Kidney tubule cell (primary cell): Measurements from ENCODE around the gene GPR42.
A peak's percentile ranks its signal among the peaks of the same experiment; 100 is the strongest.
"Not testable (repeated sequence)": the region's sequence is repeated elsewhere in the genome, so short reads cannot be mapped to it uniquely, and the experiment has no call there.

ENCODE experiments used
- DNase-seq: peaks from one replicate; pipeline ENCODE4 v3.0.0-alpha.2; 2018; ENCODE audit warnings: low spot score

Gene GPR42

DNA sequence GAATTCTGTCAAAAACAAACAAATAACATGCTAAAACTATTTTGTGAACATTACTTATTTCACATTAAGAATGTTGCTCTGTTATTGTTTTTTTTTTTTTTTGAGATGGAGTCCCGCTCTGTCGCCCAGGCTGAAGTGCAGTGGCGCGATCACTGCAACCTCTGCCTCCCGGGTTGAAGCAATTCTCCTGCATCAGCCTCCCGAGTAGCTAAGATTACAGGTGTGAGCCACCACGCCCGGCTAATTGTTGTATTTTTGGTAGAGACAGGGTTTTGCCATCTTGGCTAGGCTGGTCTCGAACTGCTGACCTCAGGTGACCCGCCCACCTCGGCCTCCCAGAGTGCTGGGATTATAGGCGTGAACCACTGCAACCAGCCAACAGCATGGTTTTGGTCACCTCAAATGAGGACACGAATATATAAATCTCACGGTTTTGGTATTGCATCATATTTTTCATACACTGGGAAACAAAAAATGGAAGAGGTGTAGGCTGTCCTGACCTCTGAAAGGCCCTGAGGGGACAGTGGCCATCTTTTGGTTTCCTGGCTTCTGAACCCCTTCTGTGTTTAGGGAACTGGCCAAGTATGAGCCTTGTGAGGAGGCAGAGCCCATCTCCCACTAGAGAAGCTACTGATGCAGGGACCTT, 25.5 kb downstream of the GPR42 start:
- DNase-seq, result no peak

DNA sequence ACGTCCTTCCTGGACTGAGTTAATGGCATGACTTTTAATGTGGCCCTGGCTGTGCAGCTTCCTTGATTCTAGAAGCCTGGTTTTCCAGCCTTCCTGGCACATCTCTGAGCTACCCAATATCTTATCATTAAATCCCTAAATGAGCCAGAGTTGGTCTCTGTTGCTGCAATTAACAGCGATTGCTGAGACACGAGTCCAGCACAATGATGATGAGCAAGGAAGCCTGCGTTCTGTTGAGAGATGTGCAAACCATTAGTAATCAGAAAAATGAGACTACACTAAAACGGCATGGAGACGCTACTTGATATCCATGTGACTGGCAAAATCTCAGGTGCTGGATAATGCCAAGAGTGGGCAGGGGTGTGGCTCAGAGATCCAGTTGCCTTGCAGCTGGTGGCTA, 26.2 kb downstream of the GPR42 start:
- DNase-seq, result no peak

DNA sequence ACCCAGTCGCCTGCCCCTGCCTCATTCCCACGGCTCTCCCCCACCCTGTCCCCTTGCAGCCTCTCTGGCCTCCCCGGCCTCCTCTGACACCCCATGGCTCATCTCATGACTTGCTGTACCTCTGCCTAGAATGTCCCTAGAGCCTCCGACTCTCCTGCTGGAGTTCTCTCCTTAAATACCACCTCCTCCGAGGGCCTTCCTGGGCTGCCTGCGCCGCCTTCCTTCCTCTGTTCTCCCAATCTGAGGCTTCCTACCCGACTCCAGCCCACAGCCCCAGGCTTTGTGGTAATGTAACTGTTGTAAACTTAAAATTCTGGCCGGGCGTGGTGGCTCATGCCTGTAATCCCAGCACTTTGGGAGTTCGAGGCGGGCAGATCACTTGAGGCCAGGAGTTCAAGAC, 27.7 kb downstream of the GPR42 start:
- no peak for DNase-seq

DNA sequence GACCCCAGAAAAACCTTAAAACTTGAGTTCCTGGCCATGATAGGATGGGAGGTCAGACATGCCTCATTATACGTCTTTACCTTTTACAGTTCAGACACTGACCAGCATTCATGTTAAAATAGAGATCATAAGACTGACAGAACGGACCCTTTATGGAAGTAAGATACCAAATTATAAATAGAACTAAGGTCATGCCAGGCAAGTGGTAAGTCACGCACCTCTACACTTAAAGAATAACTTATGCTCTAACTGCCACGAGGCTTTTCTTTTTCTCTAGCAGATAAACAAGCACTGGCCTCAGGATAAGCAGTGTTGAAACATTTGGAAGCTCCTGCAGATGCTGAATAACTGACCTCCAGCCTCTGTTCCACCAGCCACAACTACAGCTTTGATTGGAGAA, 28.4 kb downstream of the GPR42 start:
- no peak for DNase-seq

DNA sequence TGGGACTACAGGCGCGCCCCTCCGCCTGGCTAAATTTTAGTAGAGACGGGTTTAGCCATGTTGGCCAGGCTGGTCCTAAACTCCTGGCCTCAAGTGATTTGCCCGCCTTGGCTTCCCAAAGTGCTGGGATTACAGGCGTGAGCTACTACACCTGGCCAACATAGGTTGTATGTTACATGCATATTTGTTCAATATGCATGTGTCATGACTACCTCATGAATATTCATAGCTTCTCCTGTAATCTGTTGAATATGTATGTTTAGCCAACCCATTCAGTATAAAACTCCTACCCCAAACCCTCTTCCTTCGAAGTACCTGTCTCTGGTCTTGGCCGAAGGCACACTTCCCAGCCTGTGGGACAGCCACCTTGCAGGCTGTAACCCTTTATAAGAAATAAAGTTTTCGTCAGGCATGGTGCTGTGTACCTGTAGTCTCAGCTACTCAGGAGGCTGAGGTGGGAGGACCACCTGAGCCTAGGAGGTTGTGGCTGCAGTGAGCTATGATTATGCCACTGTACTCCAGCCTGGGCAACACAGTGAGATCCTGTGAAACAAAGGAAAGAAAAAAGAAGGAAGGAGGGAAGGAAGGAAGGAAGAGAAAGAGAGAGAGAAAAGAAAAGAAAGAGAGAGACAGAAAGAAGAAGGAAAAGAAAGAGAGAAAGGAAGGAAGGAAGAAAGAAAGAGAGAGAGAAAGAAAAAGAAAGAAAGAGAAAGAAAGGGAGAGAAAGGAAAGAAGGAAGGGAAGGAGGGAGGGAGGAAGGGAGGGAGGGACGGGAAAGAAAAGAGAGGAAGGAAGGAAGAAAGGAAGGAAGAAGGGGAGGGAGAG, 29.3 kb downstream of the GPR42 start:
- no peak for DNase-seq

DNA sequence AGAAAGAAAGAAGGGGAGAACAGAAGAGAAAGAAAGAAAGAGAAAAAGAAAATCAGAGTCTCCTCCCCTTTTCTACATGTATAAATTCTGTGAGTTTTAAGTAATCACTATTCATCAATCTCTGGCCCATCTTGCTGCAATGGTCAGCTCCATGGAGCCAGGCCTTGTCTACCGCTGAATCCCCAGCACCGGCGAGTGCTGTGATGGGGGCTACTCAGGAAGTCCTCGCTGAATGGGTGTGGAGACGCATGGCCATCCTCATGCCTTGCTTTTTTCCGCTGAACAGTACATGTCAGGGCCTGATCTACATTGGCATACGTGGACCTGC, 29.9 kb downstream of the GPR42 start:
- no peak for DNase-seq

DNA sequence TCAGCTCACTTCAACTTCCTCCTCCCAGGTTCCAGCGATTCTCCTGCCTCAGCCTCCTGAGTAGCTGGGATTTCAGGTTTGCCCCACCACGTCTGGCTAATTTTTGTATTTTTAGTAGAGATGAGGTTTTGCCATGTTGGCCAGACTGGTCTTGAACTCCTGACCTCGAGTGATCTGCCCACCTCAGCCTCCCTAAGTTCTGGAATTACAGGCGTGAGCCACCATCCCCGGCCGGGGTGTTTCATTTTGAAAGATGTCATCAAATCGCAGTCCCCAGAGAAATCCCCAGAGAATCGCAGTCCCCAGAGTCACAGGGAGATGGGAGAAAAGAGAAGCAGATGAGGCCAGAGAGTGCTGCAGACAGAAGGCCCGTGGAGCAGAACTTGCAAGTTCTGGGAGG, 30.5 kb downstream of the GPR42 start:
- not testable (repeated sequence) for DNase-seq

DNA sequence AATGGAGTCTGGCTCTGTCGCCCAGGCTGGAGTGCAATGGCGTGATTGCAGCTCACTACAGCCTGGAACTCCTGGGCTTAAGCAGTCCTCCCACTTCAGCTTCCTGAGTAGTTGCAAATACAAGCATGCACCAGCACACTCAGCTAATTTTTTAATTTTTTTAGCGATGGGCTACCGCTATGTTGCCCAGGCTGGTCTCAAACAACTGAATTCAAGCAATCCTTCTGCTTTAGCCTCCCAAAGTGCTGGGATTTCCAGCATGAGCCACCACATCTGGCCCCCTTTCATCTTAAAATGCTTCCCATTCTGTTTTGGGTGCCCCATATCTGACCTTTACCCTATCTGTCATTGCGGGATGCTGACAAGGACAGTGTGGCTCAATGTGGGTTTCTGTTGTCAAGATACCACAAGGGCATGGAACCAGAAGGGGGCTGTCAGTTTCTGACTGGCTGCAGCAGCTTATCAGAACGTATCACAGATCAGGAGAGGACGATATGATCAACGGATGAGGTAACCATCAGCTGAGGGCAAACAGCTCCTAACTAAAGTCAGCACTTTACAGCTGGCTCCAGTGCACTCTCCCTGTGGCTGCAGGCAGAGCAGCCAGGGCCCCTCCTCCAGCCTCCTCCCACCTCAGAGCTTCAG, 32.4 kb downstream of the GPR42 start:
- DNase-seq, result no peak

DNA sequence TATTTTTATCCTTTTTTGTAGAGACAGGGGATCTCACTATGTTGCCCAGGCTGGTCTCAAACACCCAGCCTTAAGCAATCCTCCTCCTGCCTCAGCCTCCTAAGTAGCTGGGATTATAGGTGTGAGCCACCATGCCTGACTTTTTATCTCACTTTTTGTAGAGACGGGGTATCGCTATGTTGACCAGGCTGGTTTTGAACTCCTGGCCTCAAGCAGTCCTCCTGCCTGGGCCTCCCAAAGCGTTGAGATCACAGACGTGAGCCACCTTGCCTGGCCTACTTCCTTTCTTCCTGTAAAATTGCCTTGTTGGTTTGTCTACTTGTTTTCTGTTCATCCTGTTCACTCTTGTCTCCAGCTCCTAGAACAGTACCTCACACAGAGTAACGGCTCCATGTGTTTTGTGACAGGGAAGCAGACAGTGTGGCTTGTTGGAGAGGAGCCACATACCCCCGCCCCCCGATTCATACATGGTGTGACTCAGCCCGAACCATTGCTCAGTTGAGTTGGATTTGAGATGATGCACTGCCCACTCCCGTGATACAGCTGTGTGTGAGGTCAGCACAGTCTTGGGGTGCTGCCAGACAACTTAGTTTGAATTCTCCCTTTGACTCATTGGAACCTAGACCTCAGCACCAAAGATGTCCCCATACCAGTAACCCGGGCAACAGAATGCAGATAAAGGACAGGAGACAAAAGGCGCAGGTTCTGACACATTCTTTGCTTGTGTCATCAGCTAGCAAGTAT, 34.2 kb downstream of the GPR42 start:
- peak; percentile 74 for DNase-seq

DNA sequence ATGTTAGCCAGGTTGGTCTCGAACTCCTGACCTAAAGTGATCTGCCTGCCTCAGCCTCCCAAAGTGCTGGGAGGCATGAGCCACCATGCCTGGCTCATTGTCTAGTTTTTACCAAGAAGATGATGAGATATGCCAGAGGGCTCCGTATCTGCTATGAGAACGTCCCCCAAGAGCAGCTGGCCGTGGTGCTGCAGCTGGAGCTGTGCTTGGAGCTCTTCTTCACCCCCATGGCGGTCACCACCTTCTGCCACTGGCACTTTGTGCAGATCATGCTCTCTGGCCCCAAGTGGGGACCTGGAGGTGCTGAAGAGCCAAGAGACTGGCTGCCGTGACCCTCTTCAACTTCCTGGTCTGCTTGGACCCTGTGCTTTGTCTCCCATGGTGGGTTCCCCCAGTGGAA, 36.8 kb downstream of the GPR42 start:
- DNase-seq, result no peak

DNA sequence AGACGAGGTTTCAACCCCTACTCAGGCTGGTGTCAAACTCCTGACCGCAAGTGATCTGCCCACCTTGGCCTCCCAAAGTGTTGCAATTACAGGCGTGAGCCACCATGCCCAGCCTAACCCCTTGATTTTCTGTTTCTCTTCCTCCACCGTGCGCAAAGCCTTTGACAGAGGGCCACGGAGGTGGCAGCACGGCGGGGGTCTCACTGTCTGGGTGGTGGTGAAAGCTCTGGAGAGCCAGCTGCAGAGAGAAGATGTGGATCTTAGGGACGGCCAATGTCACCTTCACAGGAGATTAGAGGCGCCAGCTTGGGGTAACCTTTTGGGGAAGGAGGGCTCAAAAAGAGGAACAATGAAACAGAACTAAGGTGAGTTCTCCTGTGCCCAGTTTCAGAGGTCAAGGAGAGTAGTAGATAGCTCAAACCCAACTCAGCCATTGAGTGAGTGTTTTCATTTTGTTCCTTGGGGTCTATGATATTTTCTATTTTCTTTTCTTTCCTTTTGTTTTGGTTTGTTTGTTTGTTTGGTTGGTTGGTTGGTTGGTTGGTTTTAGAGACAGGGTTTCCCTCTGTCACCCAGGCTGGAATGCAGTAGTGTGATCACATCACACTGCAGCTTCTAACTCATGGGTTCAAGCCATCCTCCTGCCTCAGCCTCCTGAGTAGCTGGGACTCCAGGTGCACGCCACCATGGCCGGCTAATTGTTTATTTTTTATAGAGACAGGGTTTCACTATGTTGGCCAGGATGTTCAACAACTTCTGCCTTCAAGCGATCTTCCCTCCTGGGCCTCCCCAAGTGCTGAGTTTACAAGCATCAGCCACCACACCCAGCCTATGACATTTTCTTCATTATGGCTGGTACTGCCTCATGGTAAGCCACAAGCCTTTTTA, 37.7 kb downstream of the GPR42 start:
- DNase-seq, result no peak

DNA sequence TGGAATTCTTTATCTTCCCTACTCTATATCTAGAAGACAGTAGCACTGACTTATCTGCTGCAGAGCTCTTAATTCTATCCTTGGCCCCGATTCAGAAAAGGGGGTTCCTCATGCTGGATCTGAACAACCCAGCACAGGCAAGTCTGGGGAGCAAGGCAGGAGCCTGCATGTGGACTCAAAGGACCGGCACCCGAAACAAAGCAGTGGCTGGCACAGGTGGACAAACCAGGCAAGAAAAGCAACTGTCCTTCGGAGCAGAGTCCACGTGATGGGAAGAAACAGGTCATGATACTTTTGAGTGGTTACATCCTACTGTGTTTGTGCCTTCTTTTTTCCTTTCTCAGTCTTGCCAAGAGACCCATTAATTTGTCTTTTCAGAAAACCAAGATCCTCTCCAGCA, 38.3 kb downstream of the GPR42 start:
- DNase-seq, result no peak

DNA sequence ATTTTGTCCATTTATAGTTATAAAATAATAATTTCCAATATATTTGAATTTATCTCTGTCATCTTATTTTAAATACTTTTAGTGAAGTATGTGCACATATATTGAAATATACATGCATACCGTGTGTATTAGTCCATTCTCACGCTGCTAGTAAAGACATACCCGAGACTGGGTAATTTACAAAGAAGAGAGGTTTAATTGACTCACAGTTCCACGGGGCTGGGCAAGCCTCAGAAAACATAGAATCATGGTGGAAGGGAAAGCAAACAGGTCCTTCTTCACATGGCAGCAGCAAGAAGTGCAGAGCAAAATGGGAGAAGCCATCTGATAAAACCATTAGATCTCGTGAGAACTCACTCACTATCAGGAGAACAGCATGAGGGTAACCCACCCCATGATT, 39.6 kb downstream of the GPR42 start:
- DNase-seq, result no peak

DNA sequence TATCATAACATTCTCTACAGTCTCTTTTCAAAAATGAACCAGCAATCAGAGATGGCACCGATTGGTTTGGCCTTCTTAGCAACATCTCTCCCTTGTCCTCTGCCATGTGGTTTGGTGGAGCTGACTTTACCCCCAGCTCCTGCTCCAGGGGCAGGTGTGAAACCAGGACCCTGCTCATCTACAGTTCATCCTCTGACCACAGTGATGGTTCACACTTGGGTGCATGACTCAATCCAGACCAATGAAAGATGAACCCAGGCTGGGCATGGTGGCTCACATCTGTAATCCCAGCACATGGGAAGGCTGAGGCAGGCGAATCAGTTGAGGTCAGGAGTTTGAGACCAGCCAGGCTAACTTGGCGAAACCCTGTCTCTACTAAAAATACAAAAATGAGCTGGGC, 43.6 kb downstream of the GPR42 start:
- DNase-seq, result no peak

DNA sequence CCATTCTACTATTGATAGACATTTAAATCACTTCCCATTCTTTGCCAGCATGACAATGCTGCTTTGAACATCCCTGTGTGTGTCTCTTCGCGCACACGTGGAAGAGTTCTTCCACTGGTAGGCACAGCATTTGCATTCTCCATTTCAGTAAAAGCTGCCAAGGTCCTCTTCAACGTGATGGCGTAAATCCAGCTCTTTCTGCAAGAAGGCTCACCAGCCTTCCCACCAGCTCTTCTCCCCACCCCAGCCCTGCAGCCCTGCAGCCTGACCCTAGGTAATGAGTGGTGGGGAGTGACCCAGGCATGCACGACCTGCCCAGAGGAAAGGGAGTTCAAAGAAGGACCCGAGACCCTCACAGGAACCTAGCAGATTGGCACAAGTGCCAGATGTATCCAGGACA, 45.5 kb downstream of the GPR42 start:
- DNase-seq, result no peak

DNA sequence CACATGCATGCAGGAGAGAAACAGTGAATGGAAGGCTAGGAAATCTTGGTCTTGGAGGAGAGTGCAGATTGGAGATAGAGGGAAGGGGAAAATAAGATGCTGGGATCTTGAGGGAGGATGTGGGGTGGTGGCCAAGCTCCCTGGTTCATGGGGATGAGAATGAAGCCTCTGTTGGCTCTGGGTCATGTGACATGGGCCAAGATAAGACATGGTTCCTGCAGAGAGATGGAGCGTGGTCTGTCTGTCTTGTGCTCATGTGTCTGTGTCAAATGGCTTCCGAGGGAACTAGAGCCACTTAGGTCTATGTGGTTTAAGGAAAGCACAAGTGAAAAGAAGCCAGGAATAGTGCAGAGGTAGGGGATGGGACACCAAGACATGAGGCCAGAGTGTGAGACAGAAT, 46.4 kb downstream of the GPR42 start:
- DNase-seq, result no peak

DNA sequence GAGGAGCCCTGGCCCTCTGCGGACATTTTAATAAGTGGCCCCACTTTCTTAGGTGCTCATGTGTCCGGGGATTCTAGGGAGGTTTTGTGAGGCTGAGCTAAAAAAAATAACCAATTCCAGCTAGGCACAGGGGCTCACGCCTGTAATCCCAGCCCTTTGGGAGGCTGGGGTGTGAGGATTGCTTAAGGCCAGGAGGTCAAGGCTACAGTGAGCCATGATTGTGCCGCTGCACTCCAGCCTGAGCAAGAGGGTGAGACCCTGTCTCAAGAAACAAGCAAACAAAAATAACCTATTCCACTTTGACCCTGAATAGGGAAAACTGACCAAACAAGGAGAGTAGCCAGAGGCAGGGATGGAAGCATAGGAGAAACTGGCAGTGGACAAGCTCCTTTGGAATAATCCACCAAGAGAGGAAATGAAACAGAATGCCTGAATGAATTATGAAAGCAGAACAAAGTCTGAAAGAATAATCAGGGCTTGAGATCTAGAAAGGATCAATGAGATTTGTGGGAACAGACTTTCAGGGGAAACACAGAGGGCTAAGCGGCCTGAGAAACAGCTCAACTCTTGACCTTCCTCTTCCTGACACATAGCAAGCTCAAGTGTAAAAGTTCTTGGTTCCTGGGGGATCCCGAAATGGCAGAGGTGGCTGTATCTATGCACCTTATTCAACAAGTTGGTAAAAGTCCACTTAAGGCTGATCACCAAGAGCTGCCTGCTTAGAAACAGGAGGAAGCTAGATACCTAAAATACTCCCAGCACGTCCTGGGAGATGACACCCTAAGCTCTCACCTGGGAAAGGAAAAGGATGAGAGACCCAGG, 47.1 kb downstream of the GPR42 start:
- no peak for DNase-seq

DNA sequence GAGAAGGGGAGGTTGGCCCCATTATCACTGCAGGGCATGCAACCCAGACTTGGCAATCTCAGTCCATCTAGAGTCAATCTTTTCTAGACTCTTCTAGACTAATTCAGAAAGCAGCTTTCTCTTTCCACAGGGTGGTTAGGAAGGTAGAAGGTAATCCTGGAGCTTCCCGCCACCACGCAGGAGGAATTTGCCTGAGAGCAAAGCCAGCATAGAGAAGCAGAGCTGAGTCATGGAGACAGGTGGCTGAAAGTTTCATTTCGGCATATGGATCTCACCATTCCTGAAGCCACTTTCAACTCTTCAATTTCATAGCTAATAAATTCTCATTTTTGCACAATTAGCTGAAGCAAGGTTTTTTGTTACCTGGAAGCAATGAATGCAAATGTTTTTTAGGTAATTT, 48.2 kb downstream of the GPR42 start:
- DNase-seq, result peak; percentile 13

DNA sequence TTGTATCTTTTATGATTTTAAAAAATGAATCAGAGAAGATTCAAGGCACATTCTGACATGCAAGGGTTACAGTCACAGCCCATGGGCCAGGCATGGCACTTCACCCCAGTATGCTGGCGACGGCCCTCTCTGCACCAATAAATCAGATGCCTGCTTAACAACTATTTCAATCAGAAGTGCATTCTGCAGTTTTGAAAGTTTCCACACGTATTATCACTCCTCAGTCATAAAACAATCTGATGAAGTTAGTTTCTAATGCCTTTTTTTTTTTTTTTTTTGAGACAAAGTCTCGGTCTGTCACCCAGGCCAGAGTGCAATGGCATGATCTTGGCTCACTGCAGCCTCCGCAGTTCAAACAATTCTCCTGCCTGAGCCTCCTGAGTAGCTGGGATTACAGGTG, 48.9 kb downstream of the GPR42 start:
- DNase-seq, result no peak

DNA sequence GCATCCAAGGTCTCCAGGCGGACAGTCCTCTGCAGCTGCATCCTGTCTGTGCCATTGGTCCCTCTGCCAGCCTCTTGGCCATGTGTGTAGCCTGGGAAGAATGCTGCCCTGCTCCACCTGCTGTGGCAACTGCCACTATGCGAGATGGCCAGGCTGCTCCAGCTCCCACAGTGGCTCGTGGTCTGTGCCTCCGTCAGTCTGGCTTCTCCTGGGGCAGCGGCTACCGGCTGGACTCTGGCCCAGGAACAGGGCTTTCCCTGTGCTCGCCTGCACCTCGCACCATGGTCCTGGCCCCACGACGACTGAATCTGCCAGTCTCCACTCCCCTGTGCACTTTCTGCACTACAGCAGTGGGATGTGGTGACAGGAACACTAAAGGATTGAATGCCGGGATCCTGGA, 50.5 kb downstream of the GPR42 start:
- no peak for DNase-seq
